Mesenchymal stem cell (in vitro differentiated cells and primary cell): ENCODE data around the gene KCNT1.

Experiments
- DNase-seq: peaks from one replicate; pipeline ENCODE4 v3.0.0-alpha.2; 2013
- H2AFZ ChIP-seq: one replicate; pipeline ENCODE4 v1.6.1; 2013; ENCODE audit warnings: low read depth, mild to moderate bottlenecking, control low read depth, inconsistent platforms, low read length, moderate library complexity
- H2AK5ac ChIP-seq: 2 replicates; pipeline ENCODE4 v1.6.1; 2013; ENCODE audit warnings: low read length, moderate library complexity, mild to moderate bottlenecking, inconsistent platforms; ENCODE audit not compliant: severe bottlenecking
- H2BK120ac ChIP-seq: one replicate; pipeline ENCODE4 v1.6.1; 2013; ENCODE audit warnings: low read depth, mild to moderate bottlenecking, inconsistent platforms, low read length, moderate library complexity
- H2BK12ac ChIP-seq, 2 experiments: one replicate each; pipeline ENCODE4 v1.6.1; 2013; ENCODE audit warnings: inconsistent platforms in 2 of 2, low read length in 2 of 2, mild to moderate bottlenecking in 2 of 2, moderate library complexity in 2 of 2, control low read depth in 1 of 2
- H2BK15ac ChIP-seq: one replicate; pipeline ENCODE4 v1.6.1; 2013; ENCODE audit warnings: mild to moderate bottlenecking, low read depth, inconsistent platforms; ENCODE audit not compliant: poor library complexity, severe bottlenecking
- H2BK5ac ChIP-seq: 2 replicates; pipeline ENCODE4 v1.6.1; 2013; ENCODE audit warnings: low read depth, mild to moderate bottlenecking, low read length, control low read depth, inconsistent platforms; ENCODE audit not compliant: poor library complexity, severe bottlenecking
- H3K14ac ChIP-seq, 2 experiments: one replicate each; pipeline ENCODE4 v1.6.1; 2013; ENCODE audit warnings: inconsistent platforms in 2 of 2, low read length in 2 of 2, control low read depth in 1 of 2, mild to moderate bottlenecking in 1 of 2, moderate library complexity in 1 of 2
- H3K18ac ChIP-seq, 2 experiments: one replicate each; pipeline ENCODE4 v1.6.1; 2013; ENCODE audit warnings: inconsistent platforms in 2 of 2, low read length in 2 of 2, control low read depth in 1 of 2, low read depth in 1 of 2, mild to moderate bottlenecking in 1 of 2
- H3K23ac ChIP-seq, 2 experiments: one replicate each; pipeline ENCODE4 v1.6.1; 2013; ENCODE audit warnings: inconsistent platforms in 2 of 2, low read length in 2 of 2, mild to moderate bottlenecking in 2 of 2, moderate library complexity in 2 of 2, control low read depth in 1 of 2
- H3K27ac ChIP-seq: 2 replicates; pipeline ENCODE4 v1.5.1; 2013; ENCODE audit warnings: mild to moderate bottlenecking, moderate library complexity, low read length, control low read depth, inconsistent platforms; ENCODE audit not compliant: poor library complexity, severe bottlenecking
- H3K27me3 ChIP-seq, 2 experiments: 2 replicates each; pipeline versions ENCODE4 v1.6.1 to v1.7.0; 2013; ENCODE audit warnings: low read length in 2 of 2, mild to moderate bottlenecking in 2 of 2, moderate library complexity in 2 of 2, control low read depth in 1 of 2, inconsistent platforms in 1 of 2; ENCODE audit not compliant: control insufficient read depth in 1 of 2, insufficient read depth in 1 of 2
- H3K36me3 ChIP-seq, 2 experiments: 2 replicates each; pipeline versions ENCODE4 v1.6.1 to v1.7.0; 2013; ENCODE audit warnings: low read length in 2 of 2, control low read depth in 1 of 2, inconsistent platforms in 1 of 2, low read depth in 1 of 2, mild to moderate bottlenecking in 1 of 2; ENCODE audit not compliant: insufficient read depth in 2 of 2, control insufficient read depth in 1 of 2
- H3K4ac ChIP-seq, 2 experiments: one replicate each; pipeline ENCODE4 v1.6.1; 2013; ENCODE audit warnings: inconsistent platforms in 2 of 2, low read length in 2 of 2, mild to moderate bottlenecking in 2 of 2, moderate library complexity in 2 of 2, control low read depth in 1 of 2, low read depth in 1 of 2
- H3K4me1 ChIP-seq: 2 replicates; pipeline ENCODE4 v1.6.1; 2013; ENCODE audit warnings: low read depth, low read length, control low read depth; ENCODE audit not compliant: control insufficient read depth, insufficient read depth
- H3K4me2 ChIP-seq: 2 replicates; pipeline ENCODE4 v1.6.1; 2013; ENCODE audit warnings: low read length, mild to moderate bottlenecking, inconsistent platforms; ENCODE audit not compliant: poor library complexity, severe bottlenecking
- H3K4me3 ChIP-seq, 2 experiments: 2 replicates each; pipeline versions ENCODE4 v1.5.1 to v1.7.0; 2013; ENCODE audit warnings: low read length in 2 of 2, mild to moderate bottlenecking in 2 of 2, control low read depth in 1 of 2, low read depth in 1 of 2; ENCODE audit not compliant: insufficient read depth in 1 of 2
- H3K79me1 ChIP-seq: replicated peaks from 2 replicates; pipeline ENCODE4 v1.6.1; 2013; ENCODE audit warnings: mild to moderate bottlenecking, control low read depth, low read length, inconsistent platforms; ENCODE audit not compliant: poor library complexity, severe bottlenecking
- H3K9ac ChIP-seq: 2 replicates; pipeline ENCODE4 v1.7.0; 2013; ENCODE audit warnings: mild to moderate bottlenecking, low read length, moderate library complexity
- H3K9me3 ChIP-seq: 2 replicates; pipeline ENCODE4 v1.7.0; 2013; ENCODE audit warnings: mild to moderate bottlenecking, low read length; ENCODE audit not compliant: control insufficient read depth
- H4K8ac ChIP-seq: one replicate; pipeline ENCODE4 v1.6.1; 2013; ENCODE audit warnings: inconsistent platforms, mild to moderate bottlenecking, low read length, moderate library complexity
- H4K91ac ChIP-seq: one replicate; pipeline ENCODE4 v1.6.1; 2013; ENCODE audit warnings: mild to moderate bottlenecking, low read length, inconsistent platforms
- WGBS: methylation state at CpG from one replicate; pipeline ENCODE4 v1.1.7; 2013; ENCODE audit warnings: mixed read lengths; 5-methylcytosine and 5-hydroxymethylcytosine counted together

The KCNT1 gene

GRCh38 chr9:135783540-135784245, 81.7 kb downstream of the KCNT1 start:
- Histone ChIP-seq H3K9me3 (no peaks in the 10 kb centered on the region), H3K4ac (no peak overlapping the region), H3K4me1 (no peaks in the 10 kb centered on the region), H3K27ac (no peak overlapping the region), H3K4me2 (no peak overlapping the region), H2BK5ac (no peak overlapping the region), H4K8ac (no peak overlapping the region), H3K36me3 (no peaks in the 10 kb centered on the region), H3K23ac (no peak overlapping the region), H3K14ac (no peak overlapping the region), H2BK15ac (no peak overlapping the region), H3K4me3 (no peak overlapping the region), H2BK12ac (no peak overlapping the region), H4K91ac (no peak overlapping the region), H2AK5ac (no peak overlapping the region), H3K18ac (no peak overlapping the region), H3K27me3 (peaks cover 4 to 43% of the 10 kb centered on the region in 2 experiments), H3K9ac (no peak overlapping the region), H2BK120ac (no peak overlapping the region), H3K79me1 (no peaks in the 10 kb centered on the region), H2AFZ (no peak overlapping the region)
- WGBS: 89% methylated on average over 21 of the region's 30 CpGs
- no peak for DNase-seq

- no peak overlapping the region for H2BK5ac ChIP-seq
- no peaks in the 10 kb centered on the region for H3K36me3 ChIP-seq
- H3K18ac ChIP-seq: no peak overlapping the region
- H3K4ac ChIP-seq: no peak overlapping the region
- H4K91ac ChIP-seq: no peak overlapping the region
- H2BK15ac ChIP-seq: no peak overlapping the region
- H3K4me1 ChIP-seq: no peaks in the 10 kb centered on the region
- H2BK120ac ChIP-seq: no peak overlapping the region
- no peak for DNase-seq
- H3K9me3 ChIP-seq: no peaks in the 10 kb centered on the region
- no peak overlapping the region for H4K8ac ChIP-seq
- H2AK5ac ChIP-seq: no peak overlapping the region
- H3K4me3 ChIP-seq: no peak overlapping the region
- H2BK12ac ChIP-seq: no peak overlapping the region
- 86% methylated on average over 18 of the region's 22 CpGs for WGBS
- no peak overlapping the region for H2AFZ ChIP-seq
- peaks cover 4 to 43% of the 10 kb centered on the region in 2 experiments for H3K27me3 ChIP-seq
- H3K9ac ChIP-seq: no peak overlapping the region
- H3K4me2 ChIP-seq: no peak overlapping the region
- H3K79me1 ChIP-seq: no peaks in the 10 kb centered on the region
- no peak overlapping the region for H3K27ac ChIP-seq
- no peak overlapping the region for H3K23ac ChIP-seq
- no peak overlapping the region for H3K14ac ChIP-seq
Measured at GRCh38 chr9:135785013-135785575, 83.1 kb downstream of the KCNT1 start.

DNA sequence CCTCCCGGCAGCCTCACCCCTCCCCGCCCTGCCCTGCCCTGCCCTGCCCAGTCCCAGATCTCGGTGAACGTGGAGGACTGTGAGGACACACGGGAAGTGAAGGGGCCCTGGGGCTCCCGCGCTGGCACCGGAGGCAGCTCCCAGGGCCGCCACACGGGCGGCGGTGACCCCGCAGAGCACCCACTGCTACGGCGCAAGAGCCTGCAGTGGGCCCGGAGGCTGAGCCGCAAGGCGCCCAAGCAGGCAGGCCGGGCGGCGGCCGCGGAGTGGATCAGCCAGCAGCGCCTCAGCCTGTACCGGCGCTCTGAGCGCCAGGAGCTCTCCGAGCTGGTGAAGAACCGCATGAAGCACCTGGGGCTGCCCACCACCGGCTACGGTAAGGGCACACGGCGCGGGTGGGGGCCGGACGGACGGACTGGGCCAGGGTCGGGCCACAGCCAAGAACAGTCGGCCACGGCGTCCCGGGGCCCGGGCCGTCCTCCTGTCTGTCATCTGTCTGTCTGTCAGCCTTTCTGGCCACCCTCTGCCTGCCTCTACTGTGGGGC, 84.2 kb downstream of the KCNT1 start:
- Histone ChIP-seq H2BK120ac (no peak overlapping the region), H4K91ac (no peak overlapping the region), H3K36me3 (no peaks in the 10 kb centered on the region), H3K9ac (no peak overlapping the region), H2BK12ac (no peak overlapping the region), H2AK5ac (no peak overlapping the region), H3K9me3 (no peaks in the 10 kb centered on the region), H3K18ac (no peak overlapping the region), H3K4ac (no peak overlapping the region), H2BK15ac (no peak overlapping the region), H4K8ac (no peak overlapping the region), H3K27me3 (peaks cover 4 to 45% of the 10 kb centered on the region in 2 experiments), H3K27ac (no peak overlapping the region), H3K4me3 (no peak overlapping the region), H3K4me1 (no peaks in the 10 kb centered on the region), H3K23ac (no peak overlapping the region), H2BK5ac (no peak overlapping the region), H3K14ac (no peak overlapping the region), H3K4me2 (no peak overlapping the region), H2AFZ (no peak overlapping the region), H3K79me1 (no peaks in the 10 kb centered on the region)
- WGBS: 87% methylated on average over 44 of the region's 44 CpGs
- no peak for DNase-seq

DNA sequence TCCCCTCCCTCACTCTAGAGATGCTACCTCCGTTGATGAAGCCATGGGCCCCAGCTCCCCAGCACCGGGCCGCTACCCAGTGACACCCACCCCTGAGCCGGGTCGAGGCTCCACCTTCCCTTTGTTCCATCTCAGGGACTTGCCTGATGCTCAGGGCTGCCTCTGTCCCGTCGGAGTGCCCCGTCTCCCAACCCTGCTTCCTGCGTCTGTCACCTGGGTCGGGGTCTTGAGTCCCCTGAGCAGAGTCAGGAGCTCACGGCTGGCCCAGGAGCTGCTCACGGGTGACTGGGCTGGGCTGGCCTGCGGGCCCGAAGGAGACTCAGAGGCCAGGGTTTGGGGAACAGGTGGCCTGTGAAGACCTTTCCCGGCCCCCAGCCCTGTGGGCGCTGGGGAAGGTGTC, 85.3 kb downstream of the KCNT1 start:
- Histone ChIP-seq H2BK15ac (no peak overlapping the region), H2AK5ac (no peak overlapping the region), H3K9me3 (no peaks in the 10 kb centered on the region), H3K4me1 (no peaks in the 10 kb centered on the region), H3K9ac (no peak overlapping the region), H3K14ac (no peak overlapping the region), H3K18ac (no peak overlapping the region), H2AFZ (no peak overlapping the region), H3K4me3 (no peak overlapping the region), H3K27me3 (peaks cover 2 to 45% of the 10 kb centered on the region in 2 experiments), H4K8ac (no peak overlapping the region), H2BK5ac (no peak overlapping the region), H2BK12ac (no peak overlapping the region), H3K36me3 (no peaks in the 10 kb centered on the region), H3K79me1 (no peaks in the 10 kb centered on the region), H3K23ac (no peak overlapping the region), H3K27ac (no peak overlapping the region), H4K91ac (no peak overlapping the region), H3K4ac (no peak overlapping the region), H2BK120ac (no peak overlapping the region), H3K4me2 (no peak overlapping the region)
- DNase-seq: no peak
- WGBS: 88% methylated on average over 14 of the region's 16 CpGs
